ENCODE results near the gene KRTAP2-1.
"Not testable (repeated sequence)": the region's sequence is repeated elsewhere in the genome, so short reads cannot be mapped to it uniquely, and the experiment has no call there.

Gene KRTAP2-1

GRCh38 chr17:41046735-41047465 is at the start of gene KRTAP2-1:
KRTAP2-1 (minus strand) TSS chr17:41047316; CDS start chr17:41047267, 49 bp downstream.
- in situ Hi-C loops (cut with MboI; ENCODE audit: low sequenced_read_pairs): not testable (repeated sequence)

GRCh38 chr17:41096055-41096454 is 48.9 kb upstream of the KRTAP2-1 start:
- in situ Hi-C loops (cut with MboI; ENCODE audit: low sequenced_read_pairs): no loop called here

GRCh38 chr17:41088760-41089352 is 41.7 kb upstream of the KRTAP2-1 start:
- in situ Hi-C loops (cut with MboI; ENCODE audit: low sequenced_read_pairs): not testable (repeated sequence)

GRCh38 chr17:41084100-41084856 is 37.2 kb upstream of the KRTAP2-1 start, which contains the start of gene KRTAP4-7:
KRTAP4-7 (plus strand) TSS chr17:41084150; CDS start chr17:41084207, 57 bp downstream.
- in situ Hi-C loops (cut with MboI; ENCODE audit: low sequenced_read_pairs): not testable (repeated sequence)

- in situ Hi-C loops (cut with MboI; ENCODE audit: low sequenced_read_pairs): not testable (repeated sequence)
Measured at GRCh38 chr17:41083427-41083826, 36.3 kb upstream of the KRTAP2-1 start.

- in situ Hi-C loops (cut with MboI; ENCODE audit: low sequenced_read_pairs): no loop called here
Measured at GRCh38 chr17:41082626-41083025, 35.5 kb upstream of the KRTAP2-1 start.

GRCh38 chr17:41076788-41077187 is 29.7 kb upstream of the KRTAP2-1 start:
- in situ Hi-C loops (cut with MboI; ENCODE audit: low sequenced_read_pairs): no loop called here

- in situ Hi-C loops (cut with MboI; ENCODE audit: low sequenced_read_pairs): no loop called here
Measured at GRCh38 chr17:41073676-41074075, 26.6 kb upstream of the KRTAP2-1 start.

GRCh38 chr17:41071606-41072360 is 24.7 kb upstream of the KRTAP2-1 start:
- in situ Hi-C loops (cut with MboI; ENCODE audit: low sequenced_read_pairs): no loop called here

- in situ Hi-C loops (cut with MboI; ENCODE audit: low sequenced_read_pairs): no loop called here
Measured at GRCh38 chr17:41069031-41069430, 21.9 kb upstream of the KRTAP2-1 start.

GRCh38 chr17:41067281-41067680 is 20.2 kb upstream of the KRTAP2-1 start:
- in situ Hi-C loops (cut with MboI; ENCODE audit: low sequenced_read_pairs): no loop called here

- in situ Hi-C loops (cut with MboI; ENCODE audit: low sequenced_read_pairs): no loop called here
Measured at GRCh38 chr17:41065829-41066624, 18.9 kb upstream of the KRTAP2-1 start, which contains the start of gene KRTAP2-4. KRTAP2-4 (minus strand) TSS chr17:41065879; CDS start chr17:41065845, 34 bp downstream.

- in situ Hi-C loops (cut with MboI; ENCODE audit: low sequenced_read_pairs): not testable (repeated sequence)
Measured at GRCh38 chr17:41065016-41065689, 18.0 kb upstream of the KRTAP2-1 start.

- in situ Hi-C loops (cut with MboI; ENCODE audit: low sequenced_read_pairs): no loop called here
Measured at GRCh38 chr17:41064301-41064700, 17.2 kb upstream of the KRTAP2-1 start.

- in situ Hi-C loops (cut with MboI; ENCODE audit: low sequenced_read_pairs): no loop called here
Measured at GRCh38 chr17:41063449-41063848, 16.3 kb upstream of the KRTAP2-1 start.

- in situ Hi-C loops (cut with MboI; ENCODE audit: low sequenced_read_pairs): no loop called here
Measured at GRCh38 chr17:41061964-41062363, 14.8 kb upstream of the KRTAP2-1 start.

GRCh38 chr17:41060052-41060604 is 13.0 kb upstream of the KRTAP2-1 start, which contains the start of gene KRTAP2-3:
KRTAP2-3 (minus strand) TSS chr17:41060114; CDS start chr17:41060050, 64 bp downstream.
- in situ Hi-C loops (cut with MboI; ENCODE audit: low sequenced_read_pairs): no loop called here

- in situ Hi-C loops (cut with MboI; ENCODE audit: low sequenced_read_pairs): not testable (repeated sequence)
Measured at GRCh38 chr17:41059276-41060051, 12.3 kb upstream of the KRTAP2-1 start.
